KMS-11 (cell line): ENCODE measurements around the gene PKHD1.

Experiments
- H2AFZ ChIP-seq: fragments of 200-600 bp; sonication (generic); 2 replicates; pipeline ENCODE4 v1.6.1; 2016; ENCODE audit warnings: antibody characterized with exemption, mixed run types, low read depth
- H3K27ac ChIP-seq: fragments of 200-600 bp; sonication (generic); 2 replicates; pipeline ENCODE4 v1.6.1; 2016; ENCODE audit warnings: mild to moderate bottlenecking, mixed run types
- H3K27me3 ChIP-seq: fragments of 200-600 bp; sonication (generic); 2 replicates; pipeline ENCODE4 v1.6.1; 2017; ENCODE audit warnings: mild to moderate bottlenecking, low read depth, mixed run types, moderate library complexity; ENCODE audit not compliant: insufficient read depth
- H3K36me3 ChIP-seq: fragments of 200-600 bp; sonication (generic); 2 replicates; pipeline ENCODE4 v1.6.1; 2017; ENCODE audit warnings: mild to moderate bottlenecking, mixed run types; ENCODE audit not compliant: insufficient read depth
- H3K4me1 ChIP-seq: fragments of 200-600 bp; sonication (generic); 2 replicates; pipeline ENCODE4 v1.6.1; 2016; ENCODE audit warnings: mild to moderate bottlenecking, low read depth, mixed run types; ENCODE audit not compliant: poor library complexity, severe bottlenecking
- H3K4me2 ChIP-seq: fragments of 200-600 bp; sonication (generic); 2 replicates; pipeline ENCODE4 v1.7.0; 2016; ENCODE audit warnings: mild to moderate bottlenecking, mixed run types
- H3K4me3 ChIP-seq: fragments of 200-600 bp; sonication (generic); IDR thresholded peaks from 2 replicates; pipeline ENCODE4 v1.6.1; 2017; ENCODE audit warnings: low read depth, low read length, mixed read lengths; ENCODE audit not compliant: insufficient read depth
- H3K79me2 ChIP-seq: fragments of 200-600 bp; sonication (generic); 2 replicates; pipeline ENCODE4 v1.6.1; 2016; ENCODE audit warnings: low read depth, mixed run types; ENCODE audit not compliant: insufficient read depth
- H3K9ac ChIP-seq: fragments of 200-600 bp; sonication (generic); 2 replicates; pipeline ENCODE4 v1.6.1; 2016; ENCODE audit warnings: mild to moderate bottlenecking, mixed run types
- H4K20me1 ChIP-seq: fragments of 200-600 bp; sonication (generic); 2 replicates; pipeline ENCODE4 v1.6.1; 2016; ENCODE audit warnings: mild to moderate bottlenecking, mixed run types; ENCODE audit not compliant: insufficient read depth
- CTCF ChIP-seq: fragments of 200-600 bp; sonication (generic); conservative IDR thresholded peaks from 2 replicates; pipeline ENCODE4 v1.6.1; 2017; ENCODE audit warnings: low read depth, mild to moderate bottlenecking, antibody characterized with exemption, low read length, moderate library complexity, mixed read lengths

PKHD1 gene

GRCh38 chr6:51608932-51609331, 478.5 kb downstream of the PKHD1 start:
- H3K9ac ChIP-seq, result no peak overlapping the region
- no peak overlapping the region for H3K4me2 ChIP-seq
- no peak for TF ChIP-seq CTCF
- no peaks in the 10 kb centered on the region for H3K36me3 ChIP-seq
- H3K27ac ChIP-seq, result no peak overlapping the region
- H3K4me3 ChIP-seq, result no peak overlapping the region
- H3K79me2 ChIP-seq, result no peaks in the 10 kb centered on the region
- no peaks in the 10 kb centered on the region for H3K27me3 ChIP-seq
- H2AFZ ChIP-seq, result no peak overlapping the region
- H3K4me1 ChIP-seq, result no peaks in the 10 kb centered on the region
- H4K20me1 ChIP-seq, result no peaks in the 10 kb centered on the region

GRCh38 chr6:51608383-51608782, 479.0 kb downstream of the PKHD1 start:
- no peaks in the 10 kb centered on the region for H3K36me3 ChIP-seq
- no peak overlapping the region for H2AFZ ChIP-seq
- no peak overlapping the region for H3K9ac ChIP-seq
- no peak overlapping the region for H3K4me2 ChIP-seq
- no peak overlapping the region for H3K27ac ChIP-seq
- no peak overlapping the region for H3K4me3 ChIP-seq
- no peaks in the 10 kb centered on the region for H3K4me1 ChIP-seq
- H3K79me2 ChIP-seq, result no peaks in the 10 kb centered on the region
- H3K27me3 ChIP-seq, result no peaks in the 10 kb centered on the region
- H4K20me1 ChIP-seq, result no peaks in the 10 kb centered on the region
- no peak for TF ChIP-seq CTCF

GRCh38 chr6:51600514-51600913, 486.9 kb downstream of the PKHD1 start:
- H2AFZ ChIP-seq, result no peak overlapping the region
- H3K9ac ChIP-seq, result no peak overlapping the region
- H3K4me1 ChIP-seq, result no peaks in the 10 kb centered on the region
- no peaks in the 10 kb centered on the region for H3K36me3 ChIP-seq
- no peak for TF ChIP-seq CTCF
- H4K20me1 ChIP-seq, result no peaks in the 10 kb centered on the region
- H3K27me3 ChIP-seq, result no peaks in the 10 kb centered on the region
- no peak overlapping the region for H3K27ac ChIP-seq
- no peak overlapping the region for H3K4me3 ChIP-seq
- H3K79me2 ChIP-seq, result no peaks in the 10 kb centered on the region
- H3K4me2 ChIP-seq, result no peak overlapping the region

- H3K4me2 ChIP-seq, result no peak overlapping the region
- no peaks in the 10 kb centered on the region for H4K20me1 ChIP-seq
- no peak overlapping the region for H3K9ac ChIP-seq
- H3K36me3 ChIP-seq, result no peaks in the 10 kb centered on the region
- H3K4me1 ChIP-seq, result no peaks in the 10 kb centered on the region
- H3K79me2 ChIP-seq, result no peaks in the 10 kb centered on the region
- no peaks in the 10 kb centered on the region for H3K27me3 ChIP-seq
- H3K4me3 ChIP-seq, result no peak overlapping the region
- H3K27ac ChIP-seq, result no peak overlapping the region
- H2AFZ ChIP-seq, result no peak overlapping the region
- no peak for TF ChIP-seq CTCF
Observed at GRCh38 chr6:51598171-51598570, 489.2 kb downstream of the PKHD1 start.

- no peak for TF ChIP-seq CTCF
- no peaks in the 10 kb centered on the region for H3K4me1 ChIP-seq
- H3K27me3 ChIP-seq, result no peaks in the 10 kb centered on the region
- H2AFZ ChIP-seq, result no peak overlapping the region
- no peak overlapping the region for H3K4me3 ChIP-seq
- no peak overlapping the region for H3K4me2 ChIP-seq
- H3K36me3 ChIP-seq, result no peaks in the 10 kb centered on the region
- no peak overlapping the region for H3K27ac ChIP-seq
- no peaks in the 10 kb centered on the region for H4K20me1 ChIP-seq
- no peak overlapping the region for H3K9ac ChIP-seq
- no peaks in the 10 kb centered on the region for H3K79me2 ChIP-seq
Observed at GRCh38 chr6:51594981-51595380, 492.4 kb downstream of the PKHD1 start.
